ENCODE data around the gene FEM1C.

The FEM1C gene

GRCh38 chr5:115579216-115579615 lies 34.6 kb upstream of the FEM1C start:
- Histone ChIP-seq H3K9ac (ENCODE audit: low read depth, low read length, poor library complexity, severe bottlenecking) (no peak overlapping the region), H3K27me3 (ENCODE audit: insufficient read depth, low read length, poor library complexity, severe bottlenecking) (no peaks in the 10 kb centered on the region), H3K36me3 (ENCODE audit: insufficient read depth, low read length) (no peaks in the 10 kb centered on the region), H3K9me3 (ENCODE audit: insufficient read depth, low read depth, low read length) (no peaks in the 10 kb centered on the region), H4K20me1 (ENCODE audit: insufficient read depth, low read length, poor library complexity, severe bottlenecking) (no peaks in the 10 kb centered on the region), H3K79me2 (ENCODE audit: insufficient read depth, low read length) (no peaks in the 10 kb centered on the region), H3K4me2 (ENCODE audit: low read depth, low read length, poor library complexity, severe bottlenecking) (no peak overlapping the region), H3K4me3 (ENCODE audit: low read length, poor library complexity, severe bottlenecking) (no peak overlapping the region), H3K4me1 (ENCODE audit: insufficient read depth, low read length, poor library complexity, severe bottlenecking) (no peaks in the 10 kb centered on the region), H3K9me2 (replicated peaks; ENCODE audit: low read depth, low read length) (no peaks in the 10 kb centered on the region), H3F3A (ENCODE audit: low read depth) (no peaks in the 10 kb centered on the region), H2AFZ (ENCODE audit: low read length) (no peak overlapping the region)
- TF ChIP-seq EZH2phosphoT487 (IDR thresholded peaks at IDR 0.05; ENCODE audit: borderline replicate concordance): no peak

- Histone ChIP-seq H3K4me1 (ENCODE audit: insufficient read depth, low read length, poor library complexity, severe bottlenecking) (no peaks in the 10 kb centered on the region), H3K9ac (ENCODE audit: low read depth, low read length, poor library complexity, severe bottlenecking) (no peak overlapping the region), H3K4me2 (ENCODE audit: low read depth, low read length, poor library complexity, severe bottlenecking) (no peak overlapping the region), H3K36me3 (ENCODE audit: insufficient read depth, low read length) (no peaks in the 10 kb centered on the region), H3F3A (ENCODE audit: low read depth) (no peaks in the 10 kb centered on the region), H4K20me1 (ENCODE audit: insufficient read depth, low read length, poor library complexity, severe bottlenecking) (no peaks in the 10 kb centered on the region), H3K27me3 (ENCODE audit: insufficient read depth, low read length, poor library complexity, severe bottlenecking) (no peaks in the 10 kb centered on the region), H3K9me3 (ENCODE audit: insufficient read depth, low read depth, low read length) (no peaks in the 10 kb centered on the region), H3K9me2 (replicated peaks; ENCODE audit: low read depth, low read length) (no peaks in the 10 kb centered on the region), H3K79me2 (ENCODE audit: insufficient read depth, low read length) (no peaks in the 10 kb centered on the region), H2AFZ (ENCODE audit: low read length) (no peak overlapping the region), H3K4me3 (ENCODE audit: low read length, poor library complexity, severe bottlenecking) (no peak overlapping the region)
- TF ChIP-seq CTCF (conservative IDR thresholded peaks at IDR 0.05; ENCODE audit: low read length) (no peak), EZH2phosphoT487 (IDR thresholded peaks at IDR 0.05; ENCODE audit: borderline replicate concordance) (no peak)
Measured at GRCh38 chr5:115578657-115579056, 34.1 kb upstream of the FEM1C start.

GRCh38 chr5:115577741-115578140 lies 33.2 kb upstream of the FEM1C start:
- H3K9ac ChIP-seq (ENCODE audit: low read depth, low read length, poor library complexity, severe bottlenecking): no peak overlapping the region
- H2AFZ ChIP-seq (ENCODE audit: low read length): no peak overlapping the region
- H3F3A ChIP-seq (ENCODE audit: low read depth): no peaks in the 10 kb centered on the region
- no peaks in the 10 kb centered on the region for H3K9me3 ChIP-seq (ENCODE audit: insufficient read depth, low read depth, low read length)
- H3K79me2 ChIP-seq (ENCODE audit: insufficient read depth, low read length): no peaks in the 10 kb centered on the region
- H3K9me2 ChIP-seq (replicated peaks; ENCODE audit: low read depth, low read length): no peaks in the 10 kb centered on the region
- no peaks in the 10 kb centered on the region for H3K36me3 ChIP-seq (ENCODE audit: insufficient read depth, low read length)
- no peak overlapping the region for H3K4me2 ChIP-seq (ENCODE audit: low read depth, low read length, poor library complexity, severe bottlenecking)
- TF ChIP-seq CTCF (conservative IDR thresholded peaks at IDR 0.05; ENCODE audit: low read length): no peak
- no peak for TF ChIP-seq EZH2phosphoT487 (IDR thresholded peaks at IDR 0.05; ENCODE audit: borderline replicate concordance)
- H3K4me3 ChIP-seq (ENCODE audit: low read length, poor library complexity, severe bottlenecking): no peak overlapping the region
- H3K4me1 ChIP-seq (ENCODE audit: insufficient read depth, low read length, poor library complexity, severe bottlenecking): no peaks in the 10 kb centered on the region
- no peaks in the 10 kb centered on the region for H4K20me1 ChIP-seq (ENCODE audit: insufficient read depth, low read length, poor library complexity, severe bottlenecking)
- H3K27me3 ChIP-seq (ENCODE audit: insufficient read depth, low read length, poor library complexity, severe bottlenecking): no peaks in the 10 kb centered on the region

GRCh38 chr5:115577329-115577728 lies 32.8 kb upstream of the FEM1C start:
- no peaks in the 10 kb centered on the region for H3K27me3 ChIP-seq (ENCODE audit: insufficient read depth, low read length, poor library complexity, severe bottlenecking)
- H3K9me3 ChIP-seq (ENCODE audit: insufficient read depth, low read depth, low read length): no peaks in the 10 kb centered on the region
- H2AFZ ChIP-seq (ENCODE audit: low read length): no peak overlapping the region
- H3K79me2 ChIP-seq (ENCODE audit: insufficient read depth, low read length): no peaks in the 10 kb centered on the region
- H3K9ac ChIP-seq (ENCODE audit: low read depth, low read length, poor library complexity, severe bottlenecking): no peak overlapping the region
- TF ChIP-seq EZH2phosphoT487 (IDR thresholded peaks at IDR 0.05; ENCODE audit: borderline replicate concordance) (no peak), CTCF (conservative IDR thresholded peaks at IDR 0.05; ENCODE audit: low read length) (no peak)
- H3K4me1 ChIP-seq (ENCODE audit: insufficient read depth, low read length, poor library complexity, severe bottlenecking): no peaks in the 10 kb centered on the region
- no peak overlapping the region for H3K4me2 ChIP-seq (ENCODE audit: low read depth, low read length, poor library complexity, severe bottlenecking)
- H3F3A ChIP-seq (ENCODE audit: low read depth): no peaks in the 10 kb centered on the region
- H3K36me3 ChIP-seq (ENCODE audit: insufficient read depth, low read length): no peaks in the 10 kb centered on the region
- no peaks in the 10 kb centered on the region for H3K9me2 ChIP-seq (replicated peaks; ENCODE audit: low read depth, low read length)
- no peaks in the 10 kb centered on the region for H4K20me1 ChIP-seq (ENCODE audit: insufficient read depth, low read length, poor library complexity, severe bottlenecking)
- H3K4me3 ChIP-seq (ENCODE audit: low read length, poor library complexity, severe bottlenecking): no peak overlapping the region
